ENCODE data around the gene NBEAL2.
A peak's percentile ranks its signal among the peaks of the same experiment; 100 is the strongest.

NBEAL2 gene

DNA sequence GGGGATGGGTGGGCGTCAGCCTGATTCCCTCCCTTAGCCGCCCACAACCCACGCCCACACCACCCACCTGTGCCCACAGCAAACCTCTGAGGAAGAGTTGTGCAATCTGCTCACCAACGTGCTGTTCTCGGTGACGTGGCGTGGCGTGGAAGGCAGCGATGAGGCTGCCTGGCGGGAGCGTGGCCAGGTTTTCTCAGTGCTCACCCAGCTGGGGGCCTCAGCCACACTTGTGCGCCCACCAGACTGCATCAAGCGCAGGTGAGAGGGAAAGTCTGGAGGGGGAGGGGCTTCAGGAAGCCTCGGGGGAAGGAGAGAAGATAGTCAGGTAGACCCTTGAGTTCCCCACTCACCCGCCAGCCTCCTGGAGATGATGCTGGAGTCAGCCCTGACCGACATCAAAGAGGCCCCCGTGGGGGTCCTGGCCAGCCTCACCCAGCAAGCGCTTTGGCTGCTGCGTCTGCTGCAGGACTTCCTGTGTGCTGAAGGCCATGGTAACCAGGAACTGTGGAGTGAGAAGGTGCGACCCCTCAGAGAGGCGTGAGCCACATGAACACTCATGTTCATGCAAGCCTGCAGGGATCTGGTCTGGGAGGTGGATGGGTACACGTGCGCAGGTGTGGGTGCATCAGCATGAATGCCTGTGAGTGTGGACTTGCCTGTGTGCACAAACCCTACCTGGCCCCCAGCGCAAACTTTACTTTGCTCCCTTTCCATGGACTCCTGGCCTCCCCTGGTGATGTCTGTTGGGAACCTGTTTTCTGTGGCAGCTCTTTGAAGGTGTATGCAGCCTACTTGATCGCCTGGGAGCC is 21.7 kb downstream of the NBEAL2 start:
- no peak for DNase-seq

DNA sequence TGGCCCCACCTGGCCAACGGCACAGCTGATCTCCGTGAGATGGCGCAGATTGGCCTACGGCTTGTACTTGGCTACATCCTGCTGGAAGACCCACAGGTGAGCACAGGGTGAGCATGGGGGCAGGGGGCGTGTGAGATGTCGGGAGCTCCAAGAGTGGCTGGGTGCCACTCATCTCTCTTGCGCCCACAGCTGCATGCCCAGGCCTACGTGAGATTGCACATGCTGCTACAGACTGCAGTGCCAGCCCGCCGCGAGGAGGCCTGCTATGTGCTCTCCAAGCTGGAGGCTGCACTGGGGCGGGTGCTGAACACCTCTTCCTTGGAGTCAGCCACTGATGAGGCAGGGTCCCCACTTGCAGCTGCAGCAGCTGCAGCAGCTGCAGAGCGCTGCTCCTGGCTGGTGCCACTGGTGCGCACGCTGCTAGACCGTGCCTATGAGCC is 22.3 kb downstream of the NBEAL2 start:
- DNase-seq: peak in 1 of 2 donors; percentile 0

DNA sequence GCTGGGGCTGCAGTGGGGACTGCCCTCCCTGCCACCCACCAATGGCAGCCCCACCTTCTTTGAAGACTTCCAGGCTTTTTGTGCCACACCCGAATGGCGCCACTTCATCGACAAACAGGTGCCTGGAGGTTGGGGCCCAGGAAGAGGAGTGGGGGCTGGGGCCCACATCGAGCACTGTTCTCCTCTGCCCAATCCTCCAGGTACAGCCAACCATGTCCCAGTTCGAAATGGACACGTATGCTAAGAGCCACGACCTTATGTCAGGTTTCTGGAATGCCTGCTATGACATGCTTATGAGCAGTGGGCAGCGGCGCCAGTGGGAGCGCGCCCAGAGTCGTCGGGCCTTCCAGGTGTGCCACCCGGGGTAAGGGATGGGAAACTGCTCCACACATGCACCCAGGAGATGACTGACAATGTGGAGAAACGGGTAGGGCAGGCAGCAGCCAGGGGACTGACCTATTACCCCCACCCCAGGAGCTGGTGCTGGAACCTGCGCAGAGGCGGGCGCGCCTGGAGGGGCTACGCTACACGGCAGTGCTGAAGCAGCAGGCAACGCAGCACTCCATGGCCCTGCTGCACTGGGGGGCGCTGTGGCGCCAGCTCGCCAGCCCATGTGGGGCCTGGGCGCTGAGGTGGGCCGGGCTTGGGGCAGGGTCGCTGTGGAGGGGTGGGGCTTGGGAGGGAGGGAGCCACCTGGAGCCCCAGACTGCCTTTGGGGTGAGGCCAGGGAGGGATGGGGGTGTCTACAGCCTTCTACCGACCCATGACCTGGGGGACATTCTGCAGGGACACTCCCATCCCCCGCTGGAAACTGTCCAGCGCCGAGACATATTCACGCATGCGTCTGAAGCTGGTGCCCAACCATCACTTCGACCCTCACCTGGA is 22.9 kb downstream of the NBEAL2 start:
- peak in 1 of 2 donors; percentile 3 for DNase-seq

DNA sequence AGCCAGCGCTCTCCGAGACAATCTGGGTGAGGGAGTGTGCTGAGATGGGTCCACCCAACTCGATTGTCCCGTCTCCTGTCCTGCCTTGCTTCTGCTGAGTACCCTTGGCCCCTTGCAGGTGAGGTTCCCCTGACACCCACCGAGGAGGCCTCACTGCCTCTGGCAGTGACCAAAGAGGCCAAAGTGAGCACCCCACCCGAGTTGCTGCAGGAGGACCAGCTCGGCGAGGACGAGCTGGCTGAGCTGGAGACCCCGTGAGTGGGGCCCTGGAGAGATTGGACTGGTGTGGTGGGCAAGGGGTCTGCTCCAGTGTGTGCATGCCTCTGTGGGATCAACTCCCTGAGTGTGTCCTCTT is 23.6 kb downstream of the NBEAL2 start:
- no peak for DNase-seq

DNA sequence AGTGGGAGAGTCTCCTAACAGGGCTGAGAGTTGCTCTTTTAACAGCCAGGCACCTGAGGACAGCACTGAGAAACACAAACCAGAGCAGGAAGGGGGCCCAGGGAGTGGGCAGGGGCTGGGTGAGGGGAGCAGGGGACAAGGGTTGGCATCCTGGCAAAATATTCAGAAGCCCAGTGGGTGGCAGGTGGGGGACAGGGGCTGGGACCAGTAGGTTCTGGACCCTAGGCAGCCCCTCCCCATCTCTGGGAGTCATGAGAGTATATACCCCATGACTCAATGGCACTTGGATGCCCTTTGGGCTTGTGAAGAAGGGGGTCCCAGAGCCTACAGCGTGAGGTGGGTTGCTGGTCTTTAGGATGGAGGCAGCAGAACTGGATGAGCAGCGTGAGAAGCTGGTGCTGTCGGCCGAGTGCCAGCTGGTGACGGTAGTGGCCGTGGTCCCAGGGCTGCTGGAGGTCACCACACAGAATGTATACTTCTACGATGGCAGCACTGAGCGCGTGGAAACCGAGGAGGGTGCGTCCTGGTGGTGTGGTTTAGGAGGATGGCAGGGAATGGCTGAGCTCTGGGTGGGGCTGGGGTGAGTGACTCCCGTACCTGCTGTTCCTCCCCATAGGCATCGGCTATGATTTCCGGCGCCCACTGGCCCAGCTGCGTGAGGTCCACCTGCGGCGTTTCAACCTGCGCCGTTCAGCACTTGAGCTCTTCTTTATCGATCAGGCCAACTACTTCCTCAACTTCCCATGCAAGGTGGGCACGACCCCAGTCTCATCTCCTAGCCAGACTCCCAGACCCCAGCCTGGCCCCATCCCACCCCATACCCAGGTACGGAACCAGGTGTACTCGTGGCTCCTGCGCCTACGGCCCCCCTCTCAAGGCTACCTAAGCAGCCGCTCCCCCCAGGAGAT is 24.2 kb downstream of the NBEAL2 start:
- DNase-seq: no peak

DNA sequence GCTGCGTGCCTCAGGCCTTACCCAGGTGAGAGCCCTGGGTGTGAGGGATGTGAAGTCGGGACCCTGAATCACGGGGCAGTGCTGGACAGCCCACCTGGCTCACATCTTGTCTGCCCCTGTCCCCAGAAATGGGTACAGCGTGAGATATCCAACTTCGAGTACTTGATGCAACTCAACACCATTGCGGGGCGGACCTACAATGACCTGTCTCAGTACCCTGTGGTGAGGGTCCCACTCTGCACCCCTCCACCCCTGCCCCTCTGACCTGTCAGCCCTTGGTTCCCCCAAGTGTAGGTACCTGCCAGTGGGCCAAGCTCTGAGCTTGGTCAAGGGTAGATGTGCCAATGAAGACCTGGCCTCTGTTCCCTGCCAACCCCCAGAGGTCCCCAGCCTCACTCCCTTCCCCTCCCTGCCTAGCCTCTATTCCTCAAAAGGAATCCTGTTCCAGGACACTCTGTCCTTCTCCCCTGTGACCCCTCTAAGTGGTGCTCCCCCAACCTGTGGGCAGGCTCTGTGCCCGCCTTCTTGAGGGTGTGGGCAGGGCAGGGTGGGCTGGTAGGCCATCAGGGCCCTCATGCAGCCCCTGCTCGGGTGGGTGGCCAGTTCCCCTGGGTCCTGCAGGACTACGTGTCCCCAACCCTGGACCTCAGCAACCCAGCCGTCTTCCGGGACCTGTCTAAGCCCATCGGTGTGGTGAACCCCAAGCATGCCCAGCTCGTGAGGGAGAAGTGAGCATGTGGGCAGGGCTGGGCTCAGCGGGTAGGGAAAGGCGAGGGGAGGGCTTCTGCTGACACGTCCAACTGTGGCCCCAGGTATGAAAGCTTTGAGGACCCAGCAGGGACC is 25.1 kb downstream of the NBEAL2 start:
- no peak for DNase-seq

DNA sequence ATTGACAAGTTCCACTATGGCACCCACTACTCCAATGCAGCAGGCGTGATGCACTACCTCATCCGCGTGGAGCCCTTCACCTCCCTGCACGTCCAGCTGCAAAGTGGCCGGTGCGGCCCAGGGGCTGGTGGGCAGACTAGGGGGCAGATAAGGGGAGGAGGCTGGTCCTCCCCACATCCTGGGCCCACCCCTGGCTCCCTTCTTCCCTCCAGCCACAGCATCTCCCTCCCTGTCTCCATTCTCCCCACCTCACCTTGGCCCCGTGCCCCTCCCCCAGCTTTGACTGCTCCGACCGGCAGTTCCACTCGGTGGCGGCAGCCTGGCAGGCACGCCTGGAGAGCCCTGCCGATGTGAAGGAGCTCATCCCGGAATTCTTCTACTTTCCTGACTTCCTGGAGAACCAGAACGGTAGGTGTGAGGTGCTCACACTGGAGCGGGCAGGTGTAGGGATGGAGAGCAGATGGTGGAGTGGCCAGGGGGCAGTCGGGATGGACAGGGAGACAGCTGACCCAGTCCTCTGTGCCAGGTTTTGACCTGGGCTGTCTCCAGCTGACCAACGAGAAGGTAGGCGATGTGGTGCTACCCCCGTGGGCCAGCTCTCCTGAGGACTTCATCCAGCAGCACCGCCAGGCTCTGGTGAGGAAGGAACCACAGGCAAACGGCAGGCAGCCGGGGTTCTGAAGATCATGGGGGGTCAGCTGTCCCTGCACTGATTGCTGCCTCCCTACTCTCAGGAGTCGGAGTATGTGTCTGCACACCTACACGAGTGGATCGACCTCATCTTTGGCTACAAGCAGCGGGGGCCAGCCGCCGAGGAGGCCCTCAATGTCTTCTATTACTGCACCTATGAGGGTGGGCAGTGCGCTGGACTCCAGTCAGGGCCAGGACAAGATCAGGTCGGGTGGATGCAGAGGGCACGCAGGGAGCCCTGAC is 26.0 kb downstream of the NBEAL2 start:
- no peak for DNase-seq

DNA sequence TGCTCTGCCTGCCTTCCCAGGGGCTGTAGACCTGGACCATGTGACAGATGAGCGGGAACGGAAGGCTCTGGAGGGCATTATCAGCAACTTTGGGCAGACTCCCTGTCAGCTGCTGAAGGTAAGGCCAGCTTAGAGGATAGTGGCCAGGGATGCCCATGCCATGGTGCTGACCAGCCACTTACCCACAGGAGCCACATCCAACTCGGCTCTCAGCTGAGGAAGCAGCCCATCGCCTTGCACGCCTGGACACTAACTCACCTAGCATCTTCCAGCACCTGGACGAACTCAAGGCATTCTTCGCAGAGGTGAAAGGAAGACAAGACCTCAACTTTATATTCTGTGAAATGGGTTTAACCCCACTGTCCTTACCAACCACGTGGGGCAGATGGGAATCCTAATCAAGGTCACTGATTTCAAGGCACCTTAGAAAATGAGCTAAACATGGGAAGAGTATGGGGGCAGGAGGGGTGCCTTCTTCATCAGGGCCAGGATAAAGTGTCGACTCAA is 26.7 kb downstream of the NBEAL2 start:
- no peak for DNase-seq

DNA sequence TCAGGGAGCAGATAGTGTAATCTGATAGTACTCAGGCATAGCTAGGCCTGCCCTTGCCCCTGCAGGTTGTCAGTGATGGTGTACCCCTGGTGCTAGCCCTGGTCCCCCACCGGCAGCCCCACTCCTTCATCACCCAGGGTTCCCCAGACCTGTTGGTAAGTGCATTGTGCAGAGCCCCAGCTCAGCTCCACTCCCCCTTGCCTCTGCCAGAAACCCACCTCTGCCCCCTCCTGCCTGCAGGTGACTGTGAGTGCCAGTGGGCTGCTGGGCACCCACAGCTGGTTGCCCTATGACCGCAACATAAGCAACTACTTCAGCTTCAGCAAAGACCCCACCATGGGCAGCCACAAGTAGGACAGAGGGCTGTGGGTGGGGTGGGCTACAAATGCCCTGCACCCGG is 27.5 kb downstream of the NBEAL2 start:
- DNase-seq: no peak

DNA sequence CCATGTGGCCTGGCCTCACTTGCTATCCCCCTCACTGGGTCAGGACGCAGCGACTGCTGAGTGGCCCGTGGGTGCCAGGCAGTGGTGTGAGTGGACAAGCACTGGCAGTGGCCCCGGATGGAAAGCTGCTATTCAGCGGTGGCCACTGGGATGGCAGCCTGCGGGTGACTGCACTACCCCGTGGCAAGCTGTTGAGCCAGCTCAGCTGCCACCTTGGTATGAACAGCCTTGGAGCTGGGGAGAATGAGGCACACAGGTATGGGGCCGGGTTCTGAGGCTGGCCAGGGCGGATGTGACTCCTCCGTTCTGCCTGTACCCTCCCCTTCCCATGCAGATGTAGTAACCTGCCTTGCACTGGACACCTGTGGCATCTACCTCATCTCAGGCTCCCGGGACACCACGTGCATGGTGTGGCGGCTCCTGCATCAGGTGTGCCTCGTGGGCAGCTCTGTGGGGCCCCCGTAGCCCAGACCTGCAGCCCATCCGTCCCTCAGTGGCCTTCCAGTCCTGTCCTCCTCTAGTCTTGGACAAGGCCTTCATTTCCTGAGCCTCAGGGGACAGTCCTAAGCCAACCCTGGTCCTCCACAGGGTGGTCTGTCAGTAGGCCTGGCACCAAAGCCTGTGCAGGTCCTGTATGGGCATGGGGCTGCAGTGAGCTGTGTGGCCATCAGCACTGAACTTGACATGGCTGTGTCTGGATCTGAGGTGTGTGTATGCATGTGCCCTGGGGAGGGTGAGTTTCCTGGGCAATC is 28.2 kb downstream of the NBEAL2 start:
- DNase-seq: no peak

DNA sequence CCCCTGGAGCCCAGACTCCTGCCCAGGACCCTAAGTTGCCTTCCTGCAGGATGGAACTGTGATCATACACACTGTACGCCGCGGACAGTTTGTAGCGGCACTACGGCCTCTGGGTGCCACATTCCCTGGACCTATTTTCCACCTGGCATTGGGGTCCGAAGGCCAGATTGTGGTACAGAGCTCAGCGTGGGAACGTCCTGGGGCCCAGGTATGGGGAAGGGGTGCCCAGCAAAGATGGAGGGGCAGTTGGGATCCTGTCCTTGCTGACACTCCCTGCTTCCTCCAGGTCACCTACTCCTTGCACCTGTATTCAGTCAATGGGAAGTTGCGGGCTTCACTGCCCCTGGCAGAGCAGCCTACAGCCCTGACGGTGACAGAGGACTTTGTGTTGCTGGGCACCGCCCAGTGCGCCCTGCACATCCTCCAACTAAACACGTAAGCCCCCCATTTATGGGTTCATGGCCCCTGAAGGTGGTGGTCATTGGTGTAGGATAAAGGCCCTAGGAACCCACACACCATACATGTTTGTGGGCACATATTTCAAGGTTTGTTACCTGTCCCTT is 28.8 kb downstream of the NBEAL2 start:
- DNase-seq: no peak

DNA sequence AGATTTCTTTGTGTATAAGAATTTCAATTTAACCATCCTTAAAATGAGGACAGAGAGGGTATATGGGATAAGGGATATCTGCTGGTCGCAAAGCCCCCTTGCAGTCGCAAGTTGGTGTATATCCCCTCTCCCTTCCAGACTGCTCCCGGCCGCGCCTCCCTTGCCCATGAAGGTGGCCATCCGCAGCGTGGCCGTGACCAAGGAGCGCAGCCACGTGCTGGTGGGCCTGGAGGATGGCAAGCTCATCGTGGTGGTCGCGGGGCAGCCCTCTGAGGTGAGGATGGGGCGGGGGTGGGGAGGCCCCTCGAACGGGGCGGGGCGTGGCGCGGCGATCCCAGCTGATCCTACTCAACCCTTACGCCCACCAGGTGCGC is 29.4 kb downstream of the NBEAL2 start:
- DNase-seq: no peak

DNA sequence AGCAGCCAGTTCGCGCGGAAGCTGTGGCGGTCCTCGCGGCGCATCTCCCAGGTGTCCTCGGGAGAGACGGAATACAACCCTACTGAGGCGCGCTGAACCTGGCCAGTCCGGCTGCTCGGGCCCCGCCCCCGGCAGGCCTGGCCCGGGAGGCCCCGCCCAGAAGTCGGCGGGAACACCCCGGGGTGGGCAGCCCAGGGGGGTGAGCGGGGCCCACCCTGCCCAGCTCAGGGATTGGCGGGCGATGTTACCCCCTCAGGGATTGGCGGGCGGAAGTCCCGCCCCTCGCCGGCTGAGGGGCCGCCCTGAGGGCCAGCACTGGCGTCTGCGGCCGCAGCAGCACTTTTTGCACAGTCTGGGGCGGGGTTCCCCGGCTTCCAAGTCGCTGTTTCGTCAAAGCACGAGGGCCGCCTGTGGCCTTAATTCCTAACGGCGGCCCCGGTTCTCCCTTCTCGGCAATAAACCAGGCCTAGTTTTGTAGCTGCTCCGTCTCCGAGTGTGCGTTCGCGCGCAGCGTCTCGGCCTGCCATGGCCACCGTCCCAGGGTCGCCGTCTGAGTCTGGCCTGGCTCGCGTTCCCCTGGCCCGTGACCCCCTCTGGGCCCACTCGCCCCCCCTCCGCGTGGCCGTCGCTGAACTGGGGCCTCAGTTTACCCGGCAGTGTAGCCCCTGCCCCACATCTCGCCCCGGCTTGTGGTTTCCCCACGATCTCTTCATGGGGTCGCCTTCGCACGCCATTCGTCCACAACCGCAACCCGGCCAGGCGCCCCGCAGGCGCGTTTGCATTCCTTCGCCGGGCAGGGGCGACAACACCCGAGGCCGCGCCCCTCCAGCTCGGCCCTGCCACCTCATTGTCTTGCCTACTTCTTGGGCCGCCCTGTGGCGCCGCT is 30.0 kb downstream of the NBEAL2 start:
- DNase-seq: peak; percentile 58 to 77

DNA sequence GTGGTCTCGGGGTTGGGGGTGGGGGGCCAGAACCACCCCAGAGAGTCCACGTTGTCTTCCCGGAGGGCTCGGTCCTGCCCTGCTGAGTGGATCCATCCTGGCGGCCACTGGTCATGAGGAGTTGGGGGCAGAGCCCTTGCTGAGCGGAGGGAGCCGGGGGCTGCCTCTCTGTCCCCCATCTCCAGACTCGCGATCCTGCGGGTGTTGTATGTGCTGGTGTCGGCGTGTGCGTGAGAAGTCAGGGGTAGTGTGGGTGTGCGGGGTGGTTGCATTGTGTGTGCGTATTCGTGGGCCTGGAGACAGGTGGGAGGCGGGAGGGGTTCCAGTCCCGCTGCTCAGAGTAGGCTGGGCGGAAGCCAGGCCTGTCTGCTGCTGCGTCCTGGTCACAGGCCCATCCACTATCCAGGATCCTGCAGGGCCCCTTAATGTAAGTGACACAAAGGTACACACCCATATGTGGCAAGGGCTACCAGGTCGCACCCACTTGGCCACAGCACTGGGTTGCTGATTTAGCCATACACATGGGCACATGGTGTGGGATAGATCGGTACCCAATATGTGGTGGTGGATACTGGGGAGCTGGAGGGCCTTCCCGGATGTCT is 30.7 kb downstream of the NBEAL2 start:
- DNase-seq: no peak

DNA sequence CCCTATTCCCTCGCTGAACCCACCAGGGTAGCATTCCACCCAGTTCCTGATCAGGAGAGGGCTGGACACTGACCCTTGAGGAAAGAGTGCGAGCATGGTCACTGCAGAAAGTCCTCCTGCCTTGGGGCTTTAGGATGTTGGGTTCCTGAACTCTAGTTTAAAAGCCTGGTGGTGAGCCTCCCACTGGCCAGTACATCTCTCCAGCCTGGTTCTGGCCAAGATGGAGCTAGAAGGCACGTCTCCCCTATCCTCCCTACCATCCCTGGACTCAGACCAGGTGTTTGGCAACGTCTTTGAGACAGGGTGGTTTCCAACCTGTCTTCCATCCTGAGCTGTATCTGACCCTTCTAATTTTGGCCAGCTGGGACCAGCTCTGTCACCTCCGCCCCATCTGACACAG is 31.4 kb downstream of the NBEAL2 start:
- DNase-seq: no peak

DNA sequence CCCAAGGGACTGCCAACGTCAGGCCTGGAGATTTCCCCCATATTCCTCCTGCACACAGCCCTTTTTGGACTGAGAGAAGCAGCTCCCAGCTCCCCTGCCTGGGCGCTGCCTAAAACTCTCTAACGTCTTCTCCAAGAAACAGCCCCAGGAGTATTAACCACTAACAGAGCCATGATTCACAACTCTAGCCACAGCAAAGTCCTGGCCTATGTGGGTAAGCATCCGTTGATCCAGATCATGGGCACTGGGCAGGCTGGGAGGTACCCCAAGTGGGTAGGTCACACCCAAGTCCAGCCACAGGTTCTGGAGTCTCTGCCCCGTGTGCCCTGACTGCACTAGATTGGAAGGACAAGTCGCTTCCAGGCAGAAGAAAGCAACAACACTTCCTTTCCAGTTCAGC is 31.9 kb downstream of the NBEAL2 start:
- no peak for DNase-seq

DNA sequence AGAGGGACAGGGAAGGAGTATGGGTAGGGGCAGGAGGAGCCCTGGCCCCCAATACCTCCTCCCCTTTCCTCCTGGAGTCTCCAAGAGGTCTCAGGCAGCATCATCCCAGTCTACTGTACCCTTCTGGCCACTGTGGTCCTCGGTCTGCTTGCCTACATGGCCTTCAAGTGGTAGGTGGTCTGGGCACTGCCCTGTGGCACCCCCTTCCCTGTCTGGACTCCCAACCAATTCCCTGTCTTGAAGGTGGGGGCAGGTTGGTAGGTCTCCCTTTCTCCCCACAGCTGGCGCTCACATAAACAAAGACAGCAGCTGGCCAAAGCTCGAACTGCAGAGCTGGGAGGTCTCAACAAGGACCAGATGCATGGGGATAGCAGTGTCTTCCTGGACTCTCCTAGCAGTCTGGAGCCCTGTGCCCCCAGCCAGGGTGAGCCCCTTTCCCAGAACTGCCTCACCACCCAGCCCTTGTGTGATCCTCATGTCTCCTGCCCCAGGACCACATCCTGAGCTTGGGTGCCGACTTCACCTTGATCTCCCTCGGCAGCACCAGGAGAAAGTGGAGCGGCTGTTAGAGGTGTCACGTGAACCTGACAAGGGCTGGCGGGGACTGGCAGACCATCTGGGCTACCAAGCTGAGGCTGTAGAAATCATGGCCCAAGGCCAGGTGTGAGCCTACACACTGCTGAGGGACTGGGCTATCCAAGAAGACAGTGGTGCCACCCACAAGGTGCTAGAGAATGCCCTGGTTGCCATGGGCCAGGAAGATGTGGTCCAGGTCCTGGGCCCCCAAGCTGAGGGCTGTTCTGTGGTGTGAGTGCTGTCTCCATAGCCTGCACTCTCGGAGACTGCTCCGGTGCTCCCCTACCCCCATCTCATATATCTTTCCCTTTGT is 33.1 kb downstream of the NBEAL2 start:
- DNase-seq: no peak
